ENCODE results near the gene NARF. TPM values are rescaled to one million over a fixed set of nuclear protein-coding genes. Genes with fewer than 3 reads are reported as not detected.

The NARF gene
- total RNA-seq, 2 experiments from 2014 or later, result 63.9 to 65.4 TPM

DNA sequence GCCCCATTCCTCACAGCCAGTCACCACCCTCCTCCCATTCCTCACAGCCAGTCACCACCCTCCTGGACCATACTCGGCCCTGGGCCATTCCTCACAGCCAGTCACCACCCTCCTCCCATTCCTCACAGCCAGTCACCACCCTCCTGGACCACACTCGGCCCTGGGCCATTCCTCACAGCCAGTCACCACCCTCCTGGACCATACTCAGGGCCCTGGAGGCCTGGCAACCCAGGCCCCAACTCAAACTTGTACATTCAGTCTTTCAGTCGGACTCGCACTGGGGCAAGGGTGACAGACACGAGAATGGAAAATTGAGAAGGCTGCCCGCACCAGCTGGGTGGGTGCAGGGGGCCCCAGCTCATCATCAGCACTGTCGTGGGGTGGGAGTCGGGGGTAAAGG lies 30.6 kb downstream of the NARF start:
- POLR2A ChIA-PET, result interaction anchor here (0.8 kb wide), 1 partner anchor 9 kb away, joined by 3 read pairs; no protein-coding TSS in a partner anchor

GRCh38 chr17:82489851-82490511 lies 31.4 kb downstream of the NARF start:
- no peaks in the 10 kb centered on the region for H3K9me3 Mint-ChIP-seq
- H3K27ac Mint-ChIP-seq, result no peak overlapping the region
- ATAC-seq, result no peak
- DNase-seq, result no peak
- H3K36me3 Mint-ChIP-seq (ENCODE audit: low read depth), result peaks cover 5% of the 10 kb centered on the region
- intact Hi-C loops (cut with micrococcal nuclease), result loop anchor here (10.0 kb wide), 1 partner anchor 65 kb away; no protein-coding TSS in a partner anchor
- H3K4me3 Mint-ChIP-seq, result no peak overlapping the region
- TF ChIP-seq, protein P1, sequence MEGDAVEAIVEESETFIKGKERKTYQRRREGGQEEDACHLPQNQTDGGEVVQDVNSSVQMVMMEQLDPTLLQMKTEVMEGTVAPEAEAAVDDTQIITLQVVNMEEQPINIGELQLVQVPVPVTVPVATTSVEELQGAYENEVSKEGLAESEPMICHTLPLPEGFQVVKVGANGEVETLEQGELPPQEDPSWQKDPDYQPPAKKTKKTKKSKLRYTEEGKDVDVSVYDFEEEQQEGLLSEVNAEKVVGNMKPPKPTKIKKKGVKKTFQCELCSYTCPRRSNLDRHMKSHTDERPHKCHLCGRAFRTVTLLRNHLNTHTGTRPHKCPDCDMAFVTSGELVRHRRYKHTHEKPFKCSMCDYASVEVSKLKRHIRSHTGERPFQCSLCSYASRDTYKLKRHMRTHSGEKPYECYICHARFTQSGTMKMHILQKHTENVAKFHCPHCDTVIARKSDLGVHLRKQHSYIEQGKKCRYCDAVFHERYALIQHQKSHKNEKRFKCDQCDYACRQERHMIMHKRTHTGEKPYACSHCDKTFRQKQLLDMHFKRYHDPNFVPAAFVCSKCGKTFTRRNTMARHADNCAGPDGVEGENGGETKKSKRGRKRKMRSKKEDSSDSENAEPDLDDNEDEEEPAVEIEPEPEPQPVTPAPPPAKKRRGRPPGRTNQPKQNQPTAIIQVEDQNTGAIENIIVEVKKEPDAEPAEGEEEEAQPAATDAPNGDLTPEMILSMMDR (IDR thresholded peaks at IDR 0.05), result no peak
- H3K27me3 Mint-ChIP-seq, result no peaks in the 10 kb centered on the region
- H3K4me1 Mint-ChIP-seq (ENCODE audit: low read depth), result peaks cover 14% of the 10 kb centered on the region
- CTCF ChIA-PET, result no interaction called here
- POLR2A ChIA-PET, result no interaction called here

More for the DNA sequence above, 30.6 kb downstream of the NARF start:
- Mint-ChIP-seq H3K9me3 (no peaks in the 10 kb centered on the region), H3K27ac (no peak overlapping the region), H3K4me1 (ENCODE audit: low read depth) (peaks cover 8% of the 10 kb centered on the region), H3K4me3 (no peak overlapping the region), H3K36me3 (ENCODE audit: low read depth) (peaks cover 5% of the 10 kb centered on the region), H3K27me3 (no peaks in the 10 kb centered on the region)
- DNase-seq, result no peak
- TF ChIP-seq, protein P1 (IDR thresholded peaks at IDR 0.05), result no peak
- intact Hi-C loops (cut with micrococcal nuclease), result no loop called here
- ATAC-seq, result no peak
- CTCF ChIA-PET, result no interaction called here

GRCh38 chr17:82490512-82491195 lies 32.1 kb downstream of the NARF start:
- Mint-ChIP-seq H3K4me1 (ENCODE audit: low read depth) (peaks cover 14% of the 10 kb centered on the region), H3K27me3 (no peaks in the 10 kb centered on the region), H3K9me3 (no peaks in the 10 kb centered on the region), H3K4me3 (no peak overlapping the region), H3K36me3 (ENCODE audit: low read depth) (peaks cover 5% of the 10 kb centered on the region), H3K27ac (no peak overlapping the region)
- ChIA-PET POLR2A (no interaction called here), CTCF (no interaction called here)
- ATAC-seq (no peak), DNase-seq (no peak)
- intact Hi-C loops (cut with micrococcal nuclease), result loop anchor here (10.0 kb wide), 1 partner anchor 64 kb away; no protein-coding TSS in a partner anchor
- TF ChIP-seq, protein P1 (IDR thresholded peaks at IDR 0.05), result no peak

DNA sequence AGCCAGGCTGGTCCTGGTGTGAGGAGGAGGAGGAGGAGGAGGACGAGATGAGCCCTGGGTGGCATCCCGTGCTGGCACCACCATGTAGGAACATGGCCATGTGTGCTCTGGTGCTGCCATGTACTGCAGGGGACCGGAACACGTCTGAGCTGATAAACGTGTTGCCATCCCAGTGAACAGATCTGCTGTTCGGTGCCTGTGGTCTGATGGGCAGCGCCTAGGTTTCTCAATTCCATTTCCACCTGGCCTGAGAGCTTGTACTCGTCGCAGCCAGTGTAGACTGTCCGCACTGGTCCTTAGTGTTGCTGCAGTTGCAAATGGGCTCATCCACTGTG lies 32.6 kb downstream of the NARF start:
- POLR2A ChIA-PET, result no interaction called here
- Mint-ChIP-seq H3K4me1 (ENCODE audit: low read depth) (peaks cover 11% of the 10 kb centered on the region), H3K9me3 (no peaks in the 10 kb centered on the region), H3K27ac (no peak overlapping the region), H3K36me3 (ENCODE audit: low read depth) (peaks cover 2% of the 10 kb centered on the region), H3K4me3 (no peak overlapping the region), H3K27me3 (no peaks in the 10 kb centered on the region)
- CTCF ChIA-PET, result interaction anchor here (0.8 kb wide), 1 partner anchor 67 kb away, joined by 3 read pairs; no protein-coding TSS in a partner anchor
- DNase-seq (no peak), ATAC-seq (no peak)
- intact Hi-C loops (cut with micrococcal nuclease), result loop anchor here (10.0 kb wide), 1 partner anchor 64 kb away; no protein-coding TSS in a partner anchor
- TF ChIP-seq, protein P1 (IDR thresholded peaks at IDR 0.05), result no peak

DNA sequence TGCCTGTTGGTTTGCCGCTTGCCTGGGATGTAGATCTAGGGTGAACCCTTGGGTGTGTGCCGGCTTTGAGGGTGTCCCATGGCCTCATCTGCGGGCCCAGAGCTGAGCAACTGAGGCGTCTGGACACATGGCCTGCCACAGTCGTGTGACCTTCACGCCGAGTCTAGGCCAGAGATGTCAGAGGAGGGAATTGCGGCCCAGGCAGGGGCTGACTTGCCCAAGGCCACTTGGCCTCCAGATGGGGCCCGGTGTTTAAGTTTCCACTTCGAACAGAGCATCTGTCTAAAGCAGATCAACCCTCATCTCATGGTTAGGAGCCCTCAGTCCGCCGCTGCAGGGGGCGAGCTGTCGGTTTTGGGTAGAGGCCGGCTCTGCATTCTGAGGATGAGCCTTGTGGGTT lies 33.0 kb downstream of the NARF start:
- Mint-ChIP-seq H3K4me3 (no peak overlapping the region), H3K27ac (no peak overlapping the region), H3K36me3 (ENCODE audit: low read depth) (no peaks in the 10 kb centered on the region), H3K9me3 (no peaks in the 10 kb centered on the region), H3K4me1 (ENCODE audit: low read depth) (peaks cover 8% of the 10 kb centered on the region), H3K27me3 (no peaks in the 10 kb centered on the region)
- TF ChIP-seq, protein P1 (IDR thresholded peaks at IDR 0.05), result no peak
- ATAC-seq (no peak), DNase-seq (no peak)
- ChIA-PET CTCF (interaction anchor here (0.8 kb wide), 1 partner anchor 67 kb away, joined by 3 read pairs; no protein-coding TSS in a partner anchor), POLR2A (interaction anchor here (0.6 to 1.0 kb wide), 3 partner anchors 12 to 234 kb away, joined by 3 to 5 read pairs (median 4); no protein-coding TSS in a partner anchor)
- intact Hi-C loops (cut with micrococcal nuclease), result loop anchor here (10.0 kb wide), 1 partner anchor 63 kb away; no protein-coding TSS in a partner anchor

Data from activated CD8-positive, alpha-beta T cell treated with anti-CD3 and anti-CD28 coated beads for 36 hours (primary cell).